SK-N-SH treated with all-trans-retinoic acid at 6 μM for 48 hours (cell line): Measurements from ENCODE around the gene BACH1.
A peak's percentile ranks its signal among the peaks of the same experiment; 100 is the strongest.

Experiments used
- ATAC-seq: fragments of 200-7000 bp; cut with Tn5 transposase; 3 replicates; pipeline ENCODE4 v1.9.1; 2020; ENCODE audit warnings: mild to moderate bottlenecking, moderate library complexity
- ARNTL ChIP-seq: fragments of 450-650 bp; formaldehyde crosslinking; IDR thresholded peaks from 2 replicates; pipeline ENCODE4 v1.5.0; 2020; ENCODE audit warnings: low read depth, mild to moderate bottlenecking, moderate library complexity, borderline replicate concordance
- BACH2 ChIP-seq: fragments of 250-450 bp; sonication (Bioruptor Pico); IDR thresholded peaks from 2 replicates; pipeline ENCODE4 v1.9.0; 2021; ENCODE audit warnings: mild to moderate bottlenecking, borderline replicate concordance
- CSDC2 ChIP-seq: fragments of 250-450 bp; sonication (Bioruptor Pico); IDR thresholded peaks from 2 replicates; pipeline ENCODE4 v1.5.0; 2020; ENCODE audit warnings: mild to moderate bottlenecking, moderate library complexity
- ESRRG ChIP-seq: fragments of 250-450 bp; sonication (Bioruptor Pico); IDR thresholded peaks from 2 replicates; pipeline ENCODE4 v1.6.1; 2021; ENCODE audit warnings: mild to moderate bottlenecking
- GLIS3 ChIP-seq: fragments of 250-450 bp; sonication (Bioruptor Pico); IDR thresholded peaks from 2 replicates; pipeline ENCODE4 v1.5.0; 2020; ENCODE audit warnings: mild to moderate bottlenecking, moderate library complexity
- ISL1 ChIP-seq: fragments of 250-450 bp; sonication (Bioruptor Pico); IDR thresholded peaks from 2 replicates; pipeline ENCODE4 v2.1.2; 2022; ENCODE audit warnings: mild to moderate bottlenecking, moderate library complexity
- OSR1 ChIP-seq: fragments of 250-450 bp; sonication (Bioruptor Pico); IDR thresholded peaks from 2 replicates; pipeline ENCODE4 v1.8.0; 2022; ENCODE audit warnings: moderate library complexity, mild to moderate bottlenecking, inconsistent platforms
- PPARA ChIP-seq: fragments of 250-450 bp; sonication (Bioruptor Pico); IDR thresholded peaks from 2 replicates; pipeline ENCODE4 v1.5.0; 2020; ENCODE audit warnings: mild to moderate bottlenecking, borderline replicate concordance
- RARB ChIP-seq: fragments of 250-450 bp; sonication (Bioruptor Pico); IDR thresholded peaks from 2 replicates; pipeline ENCODE4 v1.8.0; 2021; ENCODE audit warnings: mild to moderate bottlenecking, moderate library complexity
- SNAI2 ChIP-seq: fragments of 250-450 bp; sonication (Bioruptor Pico); IDR thresholded peaks from 2 replicates; pipeline ENCODE4 v1.5.0; 2020; ENCODE audit warnings: mild to moderate bottlenecking, moderate library complexity
- TCF4 ChIP-seq: fragments of 250-450 bp; sonication (Bioruptor Pico); IDR thresholded peaks from 2 replicates; pipeline ENCODE4 v1.8.0; 2021; ENCODE audit warnings: mild to moderate bottlenecking, moderate library complexity, borderline replicate concordance
- TOX ChIP-seq: fragments of 250-450 bp; sonication (Bioruptor Pico); IDR thresholded peaks from 2 replicates; pipeline ENCODE4 v1.8.0; 2021; ENCODE audit warnings: mild to moderate bottlenecking, moderate library complexity, borderline replicate concordance
- ZC3H10 ChIP-seq: fragments of 250-450 bp; sonication (Bioruptor Pico); IDR thresholded peaks from 2 replicates; pipeline ENCODE4 v1.5.1; 2021; ENCODE audit warnings: mild to moderate bottlenecking, moderate library complexity
- ZFP3 ChIP-seq: fragments of 250-450 bp; sonication (Bioruptor Pico); IDR thresholded peaks from 2 replicates; pipeline ENCODE4 v1.5.0; 2020; ENCODE audit warnings: mild to moderate bottlenecking, moderate library complexity
- ZFP30 ChIP-seq: fragments of 450-650 bp; formaldehyde crosslinking; IDR thresholded peaks from 2 replicates; pipeline ENCODE4 v1.5.0; 2022; ENCODE audit warnings: mild to moderate bottlenecking, moderate library complexity
- ZNF565 ChIP-seq: fragments of 450-650 bp; formaldehyde crosslinking; conservative IDR thresholded peaks from 2 replicates; pipeline ENCODE4 v1.5.0; 2020; ENCODE audit warnings: low read depth, mild to moderate bottlenecking, moderate library complexity
- ZNF70 ChIP-seq: fragments of 450-650 bp; formaldehyde crosslinking; IDR thresholded peaks from 2 replicates; pipeline ENCODE4 v1.5.0; 2020; ENCODE audit warnings: mild to moderate bottlenecking, moderate library complexity
- ZNF8 ChIP-seq: fragments of 450-650 bp; formaldehyde crosslinking; IDR thresholded peaks from 2 replicates; pipeline ENCODE4 v1.5.0; 2020; ENCODE audit warnings: mild to moderate bottlenecking, moderate library complexity
- TF ChIP-seq, protein P1 (sequence below): fragments of 250-450 bp; sonication (Bioruptor Pico); IDR thresholded peaks from 2 replicates; pipeline ENCODE4 v1.8.0; 2020; ENCODE audit warnings: mild to moderate bottlenecking, moderate library complexity, borderline replicate concordance
- TF ChIP-seq, protein P2 (sequence below): fragments of 250-450 bp; sonication (Bioruptor Pico); IDR thresholded peaks from 2 replicates; pipeline ENCODE4 v1.5.1; 2021; ENCODE audit warnings: mild to moderate bottlenecking, moderate library complexity
- TF ChIP-seq, protein P3 (sequence below): fragments of 250-450 bp; sonication (Bioruptor Pico); IDR thresholded peaks from 2 replicates; pipeline ENCODE4 v1.5.1; 2020; ENCODE audit warnings: low read depth, mild to moderate bottlenecking, moderate library complexity
- TF ChIP-seq, protein P4 (sequence below): fragments of 250-450 bp; sonication (Bioruptor Pico); IDR thresholded peaks from 2 replicates; pipeline ENCODE4 v1.5.0; 2020; ENCODE audit warnings: mild to moderate bottlenecking, moderate library complexity

Gene BACH1

DNA sequence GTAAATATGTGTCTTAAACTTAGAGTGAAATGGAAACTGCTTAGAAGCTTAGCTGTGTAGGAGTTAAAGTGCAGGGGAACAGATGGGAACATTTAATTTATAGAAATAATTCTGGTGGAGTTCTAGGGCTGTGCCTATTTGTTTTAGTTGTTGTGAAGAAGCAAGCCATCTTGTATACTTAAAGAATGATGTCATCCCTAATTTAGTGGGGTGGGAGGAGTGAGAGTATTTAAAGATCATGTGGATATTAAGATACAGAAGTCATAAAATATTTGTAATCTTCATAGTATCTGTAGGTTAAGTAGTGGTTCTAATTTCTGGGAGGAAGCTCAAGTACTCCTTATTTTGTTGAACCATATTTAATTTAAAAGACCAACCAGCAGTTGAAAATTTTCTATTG, 41.5 kb downstream of the BACH1 start:
- ATAC-seq = no peak
- TF ChIP-seq, protein P1, sequence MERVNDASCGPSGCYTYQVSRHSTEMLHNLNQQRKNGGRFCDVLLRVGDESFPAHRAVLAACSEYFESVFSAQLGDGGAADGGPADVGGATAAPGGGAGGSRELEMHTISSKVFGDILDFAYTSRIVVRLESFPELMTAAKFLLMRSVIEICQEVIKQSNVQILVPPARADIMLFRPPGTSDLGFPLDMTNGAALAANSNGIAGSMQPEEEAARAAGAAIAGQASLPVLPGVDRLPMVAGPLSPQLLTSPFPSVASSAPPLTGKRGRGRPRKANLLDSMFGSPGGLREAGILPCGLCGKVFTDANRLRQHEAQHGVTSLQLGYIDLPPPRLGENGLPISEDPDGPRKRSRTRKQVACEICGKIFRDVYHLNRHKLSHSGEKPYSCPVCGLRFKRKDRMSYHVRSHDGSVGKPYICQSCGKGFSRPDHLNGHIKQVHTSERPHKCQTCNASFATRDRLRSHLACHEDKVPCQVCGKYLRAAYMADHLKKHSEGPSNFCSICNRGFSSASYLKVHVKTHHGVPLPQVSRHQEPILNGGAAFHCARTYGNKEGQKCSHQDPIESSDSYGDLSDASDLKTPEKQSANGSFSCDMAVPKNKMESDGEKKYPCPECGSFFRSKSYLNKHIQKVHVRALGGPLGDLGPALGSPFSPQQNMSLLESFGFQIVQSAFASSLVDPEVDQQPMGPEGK = no peak
- TF ChIP-seq ZNF8 = no peak
- TF ChIP-seq, protein P2, sequence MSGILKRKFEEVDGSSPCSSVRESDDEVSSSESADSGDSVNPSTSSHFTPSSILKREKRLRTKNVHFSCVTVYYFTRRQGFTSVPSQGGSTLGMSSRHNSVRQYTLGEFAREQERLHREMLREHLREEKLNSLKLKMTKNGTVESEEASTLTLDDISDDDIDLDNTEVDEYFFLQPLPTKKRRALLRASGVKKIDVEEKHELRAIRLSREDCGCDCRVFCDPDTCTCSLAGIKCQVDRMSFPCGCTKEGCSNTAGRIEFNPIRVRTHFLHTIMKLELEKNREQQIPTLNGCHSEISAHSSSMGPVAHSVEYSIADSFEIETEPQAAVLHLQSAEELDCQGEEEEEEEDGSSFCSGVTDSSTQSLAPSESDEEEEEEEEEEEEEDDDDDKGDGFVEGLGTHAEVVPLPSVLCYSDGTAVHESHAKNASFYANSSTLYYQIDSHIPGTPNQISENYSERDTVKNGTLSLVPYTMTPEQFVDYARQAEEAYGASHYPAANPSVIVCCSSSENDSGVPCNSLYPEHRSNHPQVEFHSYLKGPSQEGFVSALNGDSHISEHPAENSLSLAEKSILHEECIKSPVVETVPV (CRISPR knock-in tag) = no peak
- TF ChIP-seq ZNF565 (CRISPR knock-in tag) = no peak
- TF ChIP-seq ZFP30 (CRISPR knock-in tag) = no peak
- TF ChIP-seq CSDC2 = no peak
- TF ChIP-seq PPARA (CRISPR knock-in tag) = no peak
- no peak for TF ChIP-seq ARNTL (CRISPR knock-in tag)
- no peak for TF ChIP-seq TOX (CRISPR knock-in tag)
- TF ChIP-seq, protein P3, sequence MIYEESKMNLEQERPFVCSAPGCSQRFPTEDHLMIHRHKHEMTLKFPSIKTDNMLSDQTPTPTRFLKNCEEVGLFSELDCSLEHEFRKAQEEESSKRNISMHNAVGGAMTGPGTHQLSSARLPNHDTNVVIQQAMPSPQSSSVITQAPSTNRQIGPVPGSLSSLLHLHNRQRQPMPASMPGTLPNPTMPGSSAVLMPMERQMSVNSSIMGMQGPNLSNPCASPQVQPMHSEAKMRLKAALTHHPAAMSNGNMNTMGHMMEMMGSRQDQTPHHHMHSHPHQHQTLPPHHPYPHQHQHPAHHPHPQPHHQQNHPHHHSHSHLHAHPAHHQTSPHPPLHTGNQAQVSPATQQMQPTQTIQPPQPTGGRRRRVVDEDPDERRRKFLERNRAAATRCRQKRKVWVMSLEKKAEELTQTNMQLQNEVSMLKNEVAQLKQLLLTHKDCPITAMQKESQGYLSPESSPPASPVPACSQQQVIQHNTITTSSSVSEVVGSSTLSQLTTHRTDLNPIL = no peak

DNA sequence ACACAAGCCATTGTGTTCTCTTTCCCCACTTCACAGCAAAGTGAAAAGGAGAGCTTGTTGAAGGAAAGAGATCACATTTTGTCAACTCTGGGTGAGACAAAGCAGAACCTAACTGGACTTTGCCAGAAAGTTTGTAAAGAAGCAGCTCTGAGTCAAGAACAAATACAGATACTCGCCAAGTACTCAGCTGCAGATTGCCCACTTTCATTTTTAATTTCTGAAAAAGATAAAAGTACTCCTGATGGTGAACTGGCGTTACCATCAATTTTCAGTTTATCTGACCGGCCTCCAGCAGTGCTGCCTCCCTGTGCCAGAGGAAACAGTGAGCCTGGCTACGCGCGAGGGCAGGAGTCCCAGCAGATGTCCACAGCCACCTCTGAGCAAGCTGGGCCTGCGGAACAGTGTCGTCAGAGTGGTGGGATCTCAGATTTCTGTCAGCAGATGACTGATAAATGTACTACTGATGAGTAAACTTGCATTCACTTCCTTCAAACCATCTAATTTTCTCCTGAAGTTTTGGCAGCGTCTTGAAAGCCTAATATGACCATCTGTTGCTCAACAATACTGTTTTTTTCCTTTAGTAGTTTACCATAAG, 43.7 kb downstream of the BACH1 start:
- TF ChIP-seq SNAI2 (CRISPR knock-in tag) (0 out of 2 replicates have a peak, but pooled peaks have one; percentile 72), ZFP30 (CRISPR knock-in tag) (no peak), ISL1 (CRISPR knock-in tag) (peak; percentile 49), BACH2 (CRISPR knock-in tag) (no peak), OSR1 (CRISPR knock-in tag) (0 out of 2 replicates have a peak, but pooled peaks have one; percentile 16), ZC3H10 (CRISPR knock-in tag) (no peak), TCF4 (no peak)

DNA sequence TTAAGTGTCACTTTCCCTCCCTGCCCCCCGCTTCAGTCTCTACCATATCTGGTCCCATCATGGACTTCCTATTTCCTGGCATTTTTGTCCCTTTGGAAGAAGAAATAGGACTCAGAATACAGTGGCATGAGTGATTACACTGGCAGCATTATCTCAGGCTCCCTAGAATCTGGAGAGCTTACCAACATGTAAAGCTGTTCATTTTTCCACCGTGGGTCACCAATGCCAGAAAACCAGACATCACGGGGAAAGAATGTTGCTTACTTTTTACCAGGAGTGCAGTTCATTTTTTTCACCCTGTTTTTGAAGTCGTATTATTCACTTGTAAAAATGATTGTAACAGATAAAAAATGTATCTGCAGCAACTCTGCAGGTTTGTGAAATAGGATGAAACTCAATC, 44.8 kb downstream of the BACH1 start:
- ATAC-seq = peak; percentile 73
- TF ChIP-seq, protein P3 = no peak
- peak; percentile 59 for TF ChIP-seq ISL1 (CRISPR knock-in tag)

More for the DNA sequence above, 43.7 kb downstream of the BACH1 start:
- ATAC-seq = peak; percentile 94

DNA sequence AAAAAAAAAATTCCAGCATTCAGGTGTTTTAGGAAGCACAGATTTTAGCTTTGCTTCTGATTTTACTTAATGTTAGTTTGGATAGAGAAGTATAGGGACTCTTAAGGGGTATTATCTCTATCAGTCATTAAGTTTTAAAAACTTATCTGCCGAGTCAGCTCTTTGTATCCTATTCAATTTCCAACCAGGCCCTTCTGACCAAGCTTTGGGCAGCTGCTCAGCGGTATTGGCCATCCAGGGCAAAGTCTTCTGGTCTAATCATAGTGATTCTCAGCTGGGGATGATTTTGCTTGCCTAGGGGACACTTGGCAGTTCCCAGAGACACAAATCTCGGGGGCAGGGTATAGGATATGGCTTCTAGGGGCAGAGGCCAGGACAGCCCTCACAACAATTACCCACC, 47.6 kb downstream of the BACH1 start:
- ATAC-seq = no peak

More for the DNA sequence above, 47.6 kb downstream of the BACH1 start:
- TF ChIP-seq ZNF70 = no peak
- no peak for TF ChIP-seq ZFP3 (CRISPR knock-in tag)
- no peak for TF ChIP-seq GLIS3
- TF ChIP-seq TCF4 = no peak
- TF ChIP-seq ESRRG = no peak
- TF ChIP-seq, protein P4, sequence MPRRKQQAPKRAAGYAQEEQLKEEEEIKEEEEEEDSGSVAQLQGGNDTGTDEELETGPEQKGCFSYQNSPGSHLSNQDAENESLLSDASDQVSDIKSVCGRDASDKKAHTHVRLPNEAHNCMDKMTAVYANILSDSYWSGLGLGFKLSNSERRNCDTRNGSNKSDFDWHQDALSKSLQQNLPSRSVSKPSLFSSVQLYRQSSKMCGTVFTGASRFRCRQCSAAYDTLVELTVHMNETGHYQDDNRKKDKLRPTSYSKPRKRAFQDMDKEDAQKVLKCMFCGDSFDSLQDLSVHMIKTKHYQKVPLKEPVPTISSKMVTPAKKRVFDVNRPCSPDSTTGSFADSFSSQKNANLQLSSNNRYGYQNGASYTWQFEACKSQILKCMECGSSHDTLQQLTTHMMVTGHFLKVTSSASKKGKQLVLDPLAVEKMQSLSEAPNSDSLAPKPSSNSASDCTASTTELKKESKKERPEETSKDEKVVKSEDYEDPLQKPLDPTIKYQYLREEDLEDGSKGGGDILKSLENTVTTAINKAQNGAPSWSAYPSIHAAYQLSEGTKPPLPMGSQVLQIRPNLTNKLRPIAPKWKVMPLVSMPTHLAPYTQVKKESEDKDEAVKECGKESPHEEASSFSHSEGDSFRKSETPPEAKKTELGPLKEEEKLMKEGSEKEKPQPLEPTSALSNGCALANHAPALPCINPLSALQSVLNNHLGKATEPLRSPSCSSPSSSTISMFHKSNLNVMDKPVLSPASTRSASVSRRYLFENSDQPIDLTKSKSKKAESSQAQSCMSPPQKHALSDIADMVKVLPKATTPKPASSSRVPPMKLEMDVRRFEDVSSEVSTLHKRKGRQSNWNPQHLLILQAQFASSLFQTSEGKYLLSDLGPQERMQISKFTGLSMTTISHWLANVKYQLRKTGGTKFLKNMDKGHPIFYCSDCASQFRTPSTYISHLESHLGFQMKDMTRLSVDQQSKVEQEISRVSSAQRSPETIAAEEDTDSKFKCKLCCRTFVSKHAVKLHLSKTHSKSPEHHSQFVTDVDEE (CRISPR knock-in tag) = no peak
- TF ChIP-seq, protein P1 = no peak
- TF ChIP-seq ZFP30 (CRISPR knock-in tag) = no peak
- no peak for TF ChIP-seq TOX (CRISPR knock-in tag)
- no peak for TF ChIP-seq CSDC2
- TF ChIP-seq, protein P2 (CRISPR knock-in tag) = no peak
- TF ChIP-seq ARNTL (CRISPR knock-in tag) = no peak
- TF ChIP-seq ZC3H10 (CRISPR knock-in tag) = no peak
- no peak for TF ChIP-seq ZNF565 (CRISPR knock-in tag)
- no peak for TF ChIP-seq ISL1 (CRISPR knock-in tag)
- TF ChIP-seq SNAI2 (CRISPR knock-in tag) = no peak
- no peak for TF ChIP-seq RARB
- no peak for TF ChIP-seq BACH2 (CRISPR knock-in tag)
- no peak for TF ChIP-seq PPARA (CRISPR knock-in tag)
- no peak for TF ChIP-seq ZNF8
